ENCODE measurements around the gene PLK2.

The PLK2 gene

DNA sequence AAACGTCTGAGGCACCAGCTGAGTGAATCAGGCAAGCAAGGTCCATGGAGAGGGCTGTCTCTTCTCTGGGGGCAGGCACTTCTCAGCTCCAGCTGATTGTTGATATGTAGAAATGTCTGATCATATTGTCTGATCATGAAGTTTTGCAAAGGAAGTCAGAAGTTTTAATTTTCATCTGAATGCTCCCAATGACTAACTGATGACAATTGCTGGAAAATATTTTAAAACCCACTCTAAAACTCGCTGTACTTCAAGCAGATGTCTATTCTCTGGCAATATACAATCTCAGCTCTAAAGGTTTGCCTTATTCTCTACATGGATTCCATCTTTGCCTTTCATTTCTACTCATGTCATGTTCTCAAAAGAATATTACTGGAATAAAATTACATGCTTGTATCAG is 12.7 kb downstream of the PLK2 start:
- no peak for DNase-seq

DNA sequence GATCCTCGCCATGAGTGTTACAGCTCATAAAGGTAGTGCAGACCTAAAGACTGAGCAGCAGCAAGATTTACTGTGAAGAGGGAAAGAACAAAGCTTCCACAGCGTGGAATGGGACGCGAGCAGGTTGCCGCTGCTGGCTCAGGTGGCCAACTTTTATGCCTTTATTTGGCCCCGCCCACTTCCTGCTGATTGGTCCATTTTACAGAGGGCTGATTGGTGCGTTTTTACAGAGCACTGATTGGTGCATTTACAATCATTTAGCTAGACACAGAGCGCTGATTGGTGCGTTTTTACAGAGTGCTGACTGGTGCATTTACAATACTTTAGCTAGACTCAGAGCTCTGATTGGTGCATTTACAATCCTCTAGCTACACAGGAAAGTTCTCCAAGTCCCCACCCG is 13.9 kb downstream of the PLK2 start:
- DNase-seq: no peak

DNA sequence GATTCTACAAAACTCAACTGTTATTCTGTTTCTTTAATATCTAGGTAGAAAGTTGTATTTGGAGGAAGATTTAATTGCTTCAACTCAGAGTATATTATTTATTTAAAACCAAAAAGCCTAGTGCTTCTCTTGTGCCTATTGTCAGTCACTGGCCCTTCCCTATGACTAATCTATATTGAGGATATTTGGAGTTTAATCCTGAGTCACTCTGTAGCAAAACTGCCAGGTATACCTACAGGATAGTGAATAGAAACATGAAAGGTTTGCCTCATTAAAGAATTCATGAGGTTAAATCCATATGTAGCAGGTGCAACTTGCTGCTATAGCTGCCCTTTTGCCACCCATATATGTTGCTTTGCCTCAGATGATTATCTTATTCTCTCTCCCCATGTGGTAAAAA is 15.1 kb downstream of the PLK2 start:
- no peak for DNase-seq

DNA sequence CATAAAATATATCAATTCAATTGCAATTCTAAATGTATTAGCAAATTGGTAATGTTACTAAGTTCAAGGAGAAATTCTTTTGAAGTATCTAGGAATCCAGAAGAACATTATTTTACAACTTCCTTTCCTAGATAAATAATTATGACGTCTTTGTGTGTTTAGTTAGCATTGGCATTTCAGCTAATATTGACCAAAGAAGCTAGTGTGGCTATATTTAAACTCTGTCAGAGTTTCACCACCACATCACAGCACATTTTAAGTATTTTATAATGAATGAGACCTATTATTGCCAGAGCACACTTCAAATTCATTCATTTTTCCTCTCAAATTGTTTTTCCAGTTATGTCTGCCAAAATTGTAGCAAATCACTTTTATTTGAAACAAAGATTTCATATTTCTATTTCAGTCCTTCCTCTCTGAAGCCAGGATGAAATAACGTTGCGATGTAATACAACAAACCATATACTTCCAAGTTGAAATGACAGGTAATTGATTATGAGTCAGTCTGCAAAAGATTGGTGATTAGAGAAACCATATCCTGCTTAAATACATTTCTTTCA is 18.9 kb downstream of the PLK2 start:
- no peak for DNase-seq

DNA sequence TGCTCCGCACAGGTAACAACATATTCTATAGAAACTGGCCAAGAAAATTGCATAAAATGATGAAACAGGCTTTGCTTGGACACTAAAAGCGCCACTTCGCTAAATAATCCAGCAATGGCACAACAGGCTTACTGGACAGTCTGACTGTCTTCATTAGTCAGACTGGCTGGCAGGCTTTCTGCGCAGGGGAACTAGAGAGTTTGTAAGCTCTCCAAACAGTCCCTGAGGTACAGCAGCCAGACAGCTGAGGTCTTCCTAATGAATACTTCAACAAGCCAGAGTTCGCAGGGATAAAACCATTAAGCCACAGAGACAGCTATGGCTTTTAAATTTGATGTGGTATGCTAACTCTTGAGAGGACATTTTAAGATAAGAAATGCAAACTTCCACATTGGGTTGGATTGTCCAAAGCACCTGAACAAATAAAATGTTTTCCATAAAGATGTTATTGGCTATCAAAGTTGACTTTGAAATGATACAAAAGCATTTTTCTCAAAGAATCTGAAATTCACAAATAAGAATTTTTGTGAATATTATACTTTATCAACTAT is 20.7 kb downstream of the PLK2 start:
- DNase-seq: no peak

DNA sequence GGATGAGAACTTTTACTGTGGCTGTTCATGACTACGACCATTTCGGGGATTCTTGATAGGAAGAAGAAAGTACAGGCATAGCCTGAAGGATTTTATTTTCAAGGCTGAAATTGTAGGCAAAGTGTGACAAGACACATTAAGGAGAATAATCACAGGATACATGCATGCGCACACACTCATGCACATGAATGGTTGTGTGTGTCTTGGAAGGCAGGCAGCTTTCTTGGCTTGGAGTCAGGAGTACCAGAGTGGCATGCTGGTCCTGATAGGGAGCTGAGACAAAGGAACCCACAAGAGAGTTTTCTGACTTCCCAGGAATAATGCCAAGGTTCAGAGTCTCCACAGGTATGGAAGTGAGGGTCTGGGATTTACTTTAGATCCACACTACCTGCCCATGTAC is 22.2 kb downstream of the PLK2 start:
- no peak for DNase-seq

DNA sequence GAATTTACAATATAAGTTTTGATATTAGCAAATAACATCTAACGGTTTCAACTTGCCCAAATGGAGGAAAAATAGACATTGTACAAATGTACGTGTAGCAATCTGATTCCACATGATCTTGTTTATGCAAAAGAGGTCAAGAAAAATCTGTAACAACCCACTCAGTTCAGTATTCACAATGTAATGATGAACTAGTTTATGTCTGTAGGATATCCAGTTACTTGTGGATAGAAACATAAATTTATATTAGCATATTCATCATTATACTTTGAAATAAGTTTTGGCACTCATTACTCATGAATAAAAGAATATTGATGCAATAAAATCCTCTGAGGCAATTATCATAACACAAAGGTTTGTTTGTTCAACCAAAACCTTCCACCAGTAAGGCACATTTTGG is 28.1 kb downstream of the PLK2 start:
- no peak for DNase-seq

DNA sequence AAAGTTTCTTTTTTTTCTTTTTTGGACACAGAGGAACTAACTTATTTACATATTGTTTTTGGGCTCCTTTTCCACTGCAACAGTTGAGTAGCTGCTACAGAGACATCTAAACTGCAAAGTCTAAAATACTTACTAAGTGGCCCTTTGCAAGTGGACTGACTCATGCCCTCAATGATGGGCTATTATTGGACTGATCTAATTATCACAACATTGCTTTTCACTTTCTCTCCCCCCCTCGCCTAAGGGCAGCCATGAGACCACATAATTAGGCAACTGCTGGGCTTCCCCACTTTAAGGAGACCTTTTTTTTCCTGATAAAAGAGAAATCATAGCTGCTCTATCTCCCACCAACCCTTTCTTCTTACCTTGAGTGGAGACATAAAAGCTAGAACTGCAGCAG is 47.0 kb downstream of the PLK2 start:
- DNase-seq: no peak

DNA sequence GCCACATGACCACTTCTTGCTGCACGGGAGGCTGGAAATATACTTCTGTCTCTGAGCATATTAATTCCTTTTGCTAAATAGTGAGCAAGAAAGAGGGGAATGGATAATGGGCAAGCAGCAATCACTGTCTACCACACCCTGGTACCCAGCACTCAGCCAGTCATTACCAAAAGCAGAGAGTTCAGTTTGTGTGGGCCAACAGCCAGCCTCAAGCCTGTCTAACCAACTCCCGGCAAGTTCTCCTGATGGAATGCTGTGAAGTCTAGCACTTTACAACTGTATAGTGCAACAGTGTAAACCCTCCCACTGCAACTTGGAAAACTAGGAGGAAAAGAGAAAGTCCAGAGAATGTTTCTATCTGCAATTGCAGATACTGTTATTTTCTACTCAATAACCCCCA is 47.8 kb downstream of the PLK2 start:
- no peak for DNase-seq

DNA sequence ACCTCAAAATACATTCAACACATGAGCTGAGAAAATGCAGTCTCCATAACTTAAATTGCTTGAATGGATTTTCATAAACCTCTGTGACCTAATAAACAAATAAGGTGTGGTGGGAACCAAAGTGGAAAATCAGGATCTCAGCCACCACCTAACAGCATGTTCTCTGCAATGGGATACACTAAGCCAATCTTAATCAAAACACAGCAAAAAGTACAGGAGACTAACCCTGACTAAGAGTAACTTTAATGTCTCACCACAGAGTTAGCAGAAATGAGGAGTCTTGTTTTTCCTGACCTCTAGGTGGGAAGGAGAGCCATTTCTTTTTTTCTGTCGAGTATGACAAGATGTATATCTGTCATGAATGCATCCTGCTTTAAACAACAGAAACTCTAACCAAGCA is 48.5 kb downstream of the PLK2 start:
- no peak for DNase-seq

DNA sequence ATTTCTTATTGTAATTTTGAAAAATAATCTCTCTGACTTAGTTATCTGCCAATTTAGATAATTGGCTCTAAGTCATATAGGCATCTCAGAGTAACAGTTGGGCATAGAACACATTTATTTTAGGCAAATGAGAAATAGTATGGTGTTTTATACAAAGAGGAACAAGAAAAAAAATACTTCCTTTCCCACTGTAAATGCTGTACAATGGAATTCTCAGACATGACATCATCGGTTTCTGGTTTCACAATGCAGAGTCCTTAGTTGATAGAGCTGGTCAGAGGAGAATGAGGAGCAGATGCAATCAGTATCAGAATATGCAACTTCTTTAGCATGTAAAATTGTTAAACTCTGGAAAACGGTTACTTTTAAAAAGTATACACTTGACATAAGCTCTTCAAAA is 49.4 kb downstream of the PLK2 start:
- DNase-seq: no peak

DNA sequence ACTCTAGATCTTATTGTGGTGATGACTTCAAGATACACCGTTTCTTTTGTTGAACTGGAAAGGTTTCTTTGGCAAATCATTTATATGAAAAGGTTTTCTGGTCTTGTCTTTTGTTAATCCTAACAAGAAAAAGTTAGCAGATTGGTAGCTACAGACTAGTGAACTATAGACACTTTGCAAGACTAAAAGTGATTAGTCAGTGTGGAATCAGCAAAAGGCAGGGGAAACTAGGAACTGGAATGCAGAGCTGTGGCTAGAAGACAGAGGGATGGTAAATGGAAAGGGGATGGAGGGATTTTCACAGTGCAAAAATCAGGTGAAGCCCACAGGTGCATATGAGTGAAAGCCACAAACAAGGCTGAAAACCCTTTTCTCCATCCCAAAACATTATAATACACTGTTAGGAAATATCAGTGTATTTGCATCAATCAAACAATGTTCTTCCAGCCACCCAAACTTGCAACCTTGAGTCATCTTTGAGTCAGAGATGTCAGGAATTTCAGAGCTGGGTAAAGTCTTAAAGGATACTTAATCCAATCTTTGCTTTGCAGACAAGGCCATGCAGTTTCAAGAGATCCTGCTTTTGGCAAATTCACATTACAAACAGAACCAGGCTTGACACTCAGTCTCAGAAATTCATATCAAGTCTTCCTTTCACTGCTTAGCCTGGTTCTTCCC is 52.7 kb downstream of the PLK2 start:
- DNase-seq: no peak

DNA sequence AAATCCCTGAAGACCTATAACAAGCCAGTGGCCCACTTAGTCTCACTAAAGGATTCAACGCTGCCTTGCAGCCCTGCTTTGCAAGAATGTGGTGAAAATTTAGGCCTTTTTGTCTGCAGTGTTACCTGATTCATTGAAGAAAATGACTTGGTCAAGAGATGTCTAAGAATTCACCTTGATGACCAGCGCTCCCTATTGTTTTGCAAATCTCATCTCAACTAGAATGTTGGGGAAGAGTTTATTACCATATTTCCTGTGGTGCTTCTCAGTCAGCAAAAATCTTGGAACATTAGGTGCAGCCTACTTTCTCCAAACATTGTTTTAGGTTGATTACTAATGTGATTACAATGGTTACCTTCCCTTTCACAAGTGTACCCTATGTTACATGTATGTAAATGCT is 53.5 kb downstream of the PLK2 start:
- DNase-seq: no peak

DNA sequence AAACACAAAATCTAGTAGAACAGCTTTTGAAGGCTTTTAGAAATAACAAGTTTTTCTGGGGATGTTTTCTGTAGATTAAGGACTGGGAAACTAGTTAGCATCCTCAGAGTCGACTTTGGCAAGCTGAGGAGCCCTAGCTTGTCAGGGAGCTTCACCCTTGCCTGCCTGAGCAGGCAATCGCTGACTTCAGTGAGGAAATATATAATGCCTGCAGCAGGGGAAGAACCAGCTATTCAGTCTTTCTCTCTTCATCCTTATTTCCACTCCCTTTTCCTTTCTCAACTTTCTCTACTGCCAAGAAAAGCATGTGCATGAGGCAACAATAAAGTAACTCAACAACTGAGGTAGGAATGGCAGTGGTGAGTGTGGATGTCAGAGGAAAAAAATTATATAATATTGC is 54.7 kb downstream of the PLK2 start:
- DNase-seq: no peak

DNA sequence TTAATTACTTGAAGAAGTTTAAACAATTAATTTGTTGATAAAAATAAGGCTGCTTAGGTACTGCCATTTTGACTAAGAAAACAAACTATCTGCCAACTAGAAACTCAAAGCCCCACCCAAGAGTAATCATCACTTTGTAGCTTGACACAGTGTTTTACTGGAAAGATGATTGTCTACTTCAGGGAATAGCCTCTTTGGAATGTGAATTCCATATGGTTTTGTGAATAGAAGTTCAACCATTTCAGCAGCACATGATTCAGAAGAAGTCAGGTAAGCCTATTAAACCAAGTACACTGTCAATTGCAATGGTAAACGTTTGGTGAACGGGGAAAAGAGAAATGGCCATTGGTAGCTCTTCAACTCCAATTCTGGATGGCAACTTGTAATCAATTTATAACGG is 55.2 kb downstream of the PLK2 start:
- DNase-seq: no peak

Measured in T-helper 1 cell (primary cell).